Gastroesophageal sphincter (tissue), 3 donors: Measurements from ENCODE around the gene OR52E5.

Experiments used
- EP300 ChIP-seq: sonication (generic); formaldehyde crosslinking; IDR thresholded peaks from one replicate; pipeline ENCODE4 v1.6.1; 2017; ENCODE audit warnings: antibody characterized with exemption, mild to moderate bottlenecking
- TF ChIP-seq, protein P1 (sequence below), 4 experiments: fragments of 200-600 bp in 2 of 4; fragments of 450-650 bp in 2 of 4; sonication (generic) in 1 of 4; IDR thresholded peaks; one replicate each; pipeline ENCODE4 v1.5.1; 2017 to 2019; ENCODE audit warnings: antibody characterized with exemption in 4 of 4, mild to moderate bottlenecking in 2 of 4, moderate library complexity in 2 of 4

DNA sequence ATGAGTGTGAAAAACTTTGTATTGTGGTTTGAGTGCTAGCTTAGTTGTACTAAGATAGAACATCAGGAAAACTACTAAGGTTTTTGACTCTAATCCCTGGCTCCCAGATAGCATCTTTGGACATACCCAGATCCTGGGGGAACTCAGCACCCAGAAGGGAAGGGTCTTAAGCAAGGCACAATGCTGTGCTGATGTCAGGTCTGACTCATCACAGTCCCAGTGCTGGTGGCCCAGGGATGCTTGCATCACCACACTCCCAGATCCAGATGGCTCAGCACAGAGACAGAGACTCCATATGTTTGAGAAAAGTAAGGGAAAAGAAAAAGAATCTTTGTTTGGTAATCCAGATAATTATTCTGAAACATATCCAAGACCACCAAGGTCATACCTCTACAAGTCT lies 30.8 kb downstream of the OR52E5 start:
- TF ChIP-seq, protein P1, sequence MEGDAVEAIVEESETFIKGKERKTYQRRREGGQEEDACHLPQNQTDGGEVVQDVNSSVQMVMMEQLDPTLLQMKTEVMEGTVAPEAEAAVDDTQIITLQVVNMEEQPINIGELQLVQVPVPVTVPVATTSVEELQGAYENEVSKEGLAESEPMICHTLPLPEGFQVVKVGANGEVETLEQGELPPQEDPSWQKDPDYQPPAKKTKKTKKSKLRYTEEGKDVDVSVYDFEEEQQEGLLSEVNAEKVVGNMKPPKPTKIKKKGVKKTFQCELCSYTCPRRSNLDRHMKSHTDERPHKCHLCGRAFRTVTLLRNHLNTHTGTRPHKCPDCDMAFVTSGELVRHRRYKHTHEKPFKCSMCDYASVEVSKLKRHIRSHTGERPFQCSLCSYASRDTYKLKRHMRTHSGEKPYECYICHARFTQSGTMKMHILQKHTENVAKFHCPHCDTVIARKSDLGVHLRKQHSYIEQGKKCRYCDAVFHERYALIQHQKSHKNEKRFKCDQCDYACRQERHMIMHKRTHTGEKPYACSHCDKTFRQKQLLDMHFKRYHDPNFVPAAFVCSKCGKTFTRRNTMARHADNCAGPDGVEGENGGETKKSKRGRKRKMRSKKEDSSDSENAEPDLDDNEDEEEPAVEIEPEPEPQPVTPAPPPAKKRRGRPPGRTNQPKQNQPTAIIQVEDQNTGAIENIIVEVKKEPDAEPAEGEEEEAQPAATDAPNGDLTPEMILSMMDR (IDR thresholded peaks at IDR 0.05): no peak
- TF ChIP-seq EP300: no peak
